Activated T-helper 2 cell treated with anti-CD3 and anti-CD28 coated beads, Interferon-gamma antibody, Interleukin-2, Interleukin-4, amounts not matched to agents 10 μg/mL and 5 μg/mL and 100 μg/mL, durations not matched to agents 14 hours and 24 hours and 36 hours (primary cell): Measurements from ENCODE around the gene TFAP2E. TPM values are rescaled to one million over a fixed set of nuclear protein-coding genes. Genes with fewer than 3 reads are reported as not detected.
A peak's percentile ranks its signal among the peaks of the same experiment; 100 is the strongest.
"Not testable (repeated sequence)": the region's sequence is repeated elsewhere in the genome, so short reads cannot be mapped to it uniquely, and the experiment has no call there.

Experiments
- DNase-seq: peaks from one replicate; pipeline ENCODE4 v3.0.0; 2021; ENCODE audit warnings: low spot score
- H3K27ac Mint-ChIP-seq: one replicate; pipeline ENCODE4 v1.8.0; 2021; ENCODE audit warnings: mixed read lengths
- H3K27me3 Mint-ChIP-seq: one replicate; pipeline ENCODE4 v1.8.0; 2021; ENCODE audit warnings: low read depth, mixed read lengths
- H3K36me3 Mint-ChIP-seq: one replicate; pipeline ENCODE4 v1.8.0; 2021; ENCODE audit warnings: low read depth, mixed read lengths
- H3K4me1 Mint-ChIP-seq: one replicate; pipeline ENCODE4 v1.8.0; 2021; ENCODE audit warnings: low read depth, mixed read lengths
- H3K4me3 Mint-ChIP-seq: one replicate; pipeline ENCODE4 v1.8.0; 2021; ENCODE audit warnings: low read depth, mild to moderate bottlenecking, moderate library complexity, mixed read lengths
- H3K9me3 Mint-ChIP-seq: one replicate; pipeline ENCODE4 v1.8.0; 2021; ENCODE audit warnings: mixed read lengths
- intact Hi-C: fragments of 100-400 bp; cut with micrococcal nuclease; formaldehyde crosslinking; loops from one replicate; pipeline ENCODE4 v1.15.1; 2023
- total RNA-seq: library from RNA; stranded (reverse); gene quantifications from 2 replicates; pipeline ENCODE4 v1.2.3, GENCODE V29; 2022

Gene TFAP2E
- total RNA-seq, 1 donor from 2014 or later, result 0.50 TPM

- H3K4me3 Mint-ChIP-seq, H3K27ac Mint-ChIP-seq, H3K27me3 Mint-ChIP-seq, H3K9me3 Mint-ChIP-seq, H3K4me1 Mint-ChIP-seq, intact Hi-C loops, H3K36me3 Mint-ChIP-seq, DNase-seq: not testable (repeated sequence)
Observed at GRCh38 chr1:35585805-35586204, 12.7 kb downstream of the TFAP2E start.

- H3K36me3 Mint-ChIP-seq, result no peaks in the 10 kb centered on the region
- DNase-seq, result no peak
- H3K27me3 Mint-ChIP-seq, result no peaks in the 10 kb centered on the region
- H3K4me1 Mint-ChIP-seq, result no peaks in the 10 kb centered on the region
- no peak overlapping the region for H3K27ac Mint-ChIP-seq
- no peak overlapping the region for H3K4me3 Mint-ChIP-seq
- intact Hi-C loops, result no loop called here
- H3K9me3 Mint-ChIP-seq, result no peaks in the 10 kb centered on the region
Observed at GRCh38 chr1:35586808-35587207, 13.7 kb downstream of the TFAP2E start.

DNA sequence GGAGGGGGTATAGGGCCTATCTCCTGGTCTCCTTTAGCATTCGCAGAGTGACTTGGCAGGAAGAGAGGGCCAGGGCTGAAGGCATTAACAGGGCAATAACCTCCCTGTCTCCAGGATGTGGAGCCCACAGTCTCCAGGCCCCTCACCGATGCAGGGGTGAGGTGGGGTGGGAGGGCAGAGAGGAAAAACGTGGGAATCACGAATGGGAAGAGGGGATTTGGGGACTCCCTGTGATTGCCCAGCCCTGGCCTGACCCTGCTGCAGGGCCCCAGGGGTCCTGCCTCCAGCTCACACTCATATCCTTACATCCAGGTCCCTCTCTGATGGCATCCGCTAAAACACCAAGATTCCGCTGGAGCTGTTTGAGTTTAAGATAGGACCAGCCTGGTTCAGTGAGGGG lies 14.6 kb downstream of the TFAP2E start:
- no peak overlapping the region for H3K4me3 Mint-ChIP-seq
- peaks cover under 1% of the 10 kb centered on the region for H3K4me1 Mint-ChIP-seq
- no peaks in the 10 kb centered on the region for H3K9me3 Mint-ChIP-seq
- DNase-seq, result no peak
- intact Hi-C loops, result no loop called here
- H3K27ac Mint-ChIP-seq, result no peak overlapping the region
- no peaks in the 10 kb centered on the region for H3K36me3 Mint-ChIP-seq
- no peaks in the 10 kb centered on the region for H3K27me3 Mint-ChIP-seq

DNA sequence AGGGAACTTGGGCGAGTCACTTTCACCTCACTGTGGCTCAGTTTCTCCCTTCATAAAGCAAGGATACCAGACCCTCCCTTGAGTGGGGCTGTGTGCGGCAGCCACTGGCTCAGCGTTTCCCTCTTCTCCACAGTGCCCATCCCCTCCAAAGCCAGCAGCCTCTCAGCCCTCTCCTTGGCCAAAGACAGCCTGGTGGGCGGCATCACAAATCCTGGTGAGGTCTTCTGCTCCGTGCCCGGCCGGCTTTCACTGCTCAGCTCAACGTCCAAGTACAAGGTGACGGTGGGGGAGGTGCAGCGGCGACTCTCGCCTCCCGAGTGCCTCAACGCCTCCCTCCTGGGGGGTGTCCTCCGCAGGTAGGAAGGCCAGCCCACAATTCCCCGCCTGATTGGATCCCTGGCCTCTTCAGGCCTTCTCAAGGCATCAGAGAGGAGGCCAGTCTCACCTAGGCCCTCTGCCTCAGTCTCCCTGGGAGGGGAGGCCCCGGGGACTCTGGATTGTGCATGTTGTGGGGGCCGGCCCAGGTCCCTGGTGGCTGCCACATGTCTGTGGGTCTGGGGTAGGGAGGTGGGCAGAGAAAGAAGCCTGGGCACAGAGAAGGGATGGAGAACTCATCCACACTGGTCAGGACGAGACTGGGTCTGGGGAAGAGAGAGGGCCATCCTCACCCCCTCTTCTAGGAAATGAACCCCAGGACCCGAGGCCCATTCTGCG lies 15.2 kb downstream of the TFAP2E start:
- Mint-ChIP-seq H3K4me3 (no peak overlapping the region), H3K27ac (no peak overlapping the region), H3K27me3 (no peaks in the 10 kb centered on the region), H3K36me3 (no peaks in the 10 kb centered on the region), H3K9me3 (no peaks in the 10 kb centered on the region), H3K4me1 (peaks cover 6% of the 10 kb centered on the region)
- intact Hi-C loops, result no loop called here
- no peak for DNase-seq

DNA sequence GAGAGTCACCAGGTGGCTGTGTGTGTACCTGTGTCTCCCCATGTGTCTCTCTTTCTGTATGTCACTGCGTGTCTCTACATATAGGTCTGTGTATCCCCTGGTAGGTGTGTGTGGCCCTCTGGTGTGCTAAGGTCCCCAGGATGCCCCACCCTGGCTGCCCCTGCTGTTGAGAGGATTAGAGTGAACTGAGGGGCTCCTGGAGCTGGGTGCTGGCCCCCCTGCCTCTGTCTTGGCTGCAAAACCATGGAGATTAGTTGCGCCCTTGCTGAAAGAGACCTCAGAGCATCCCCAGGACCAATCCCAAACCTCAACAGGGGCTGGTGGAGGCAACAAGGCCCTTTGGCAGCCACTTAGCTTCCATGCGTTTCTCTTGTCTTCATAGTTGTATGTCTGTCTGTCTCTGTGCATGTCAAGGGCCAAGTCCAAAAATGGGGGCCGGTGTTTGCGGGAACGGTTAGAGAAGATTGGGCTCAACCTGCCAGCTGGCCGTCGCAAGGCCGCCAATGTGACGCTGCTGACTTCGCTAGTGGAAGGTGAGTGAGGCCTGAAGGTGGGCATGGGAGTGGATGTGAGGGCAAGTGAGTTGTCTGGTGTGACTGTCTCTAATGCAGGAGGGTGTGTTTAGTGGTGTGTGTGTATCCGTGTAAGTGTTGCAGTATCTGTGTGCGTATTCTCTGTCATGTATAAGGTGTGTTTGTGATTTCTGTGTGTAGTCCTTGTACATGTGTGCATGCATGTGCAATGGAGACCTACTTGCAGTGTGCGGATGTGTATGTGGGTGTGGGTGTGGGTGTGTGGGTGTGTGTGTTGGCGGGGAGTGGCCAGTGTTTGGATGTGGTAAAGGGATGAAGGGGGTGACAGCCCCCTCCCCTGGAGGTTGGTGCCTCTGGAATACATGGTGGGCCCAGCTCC lies 16.7 kb downstream of the TFAP2E start:
- intact Hi-C loops, result no loop called here
- H3K27me3 Mint-ChIP-seq, result no peaks in the 10 kb centered on the region
- H3K27ac Mint-ChIP-seq, result no peak overlapping the region
- H3K9me3 Mint-ChIP-seq, result no peaks in the 10 kb centered on the region
- no peak overlapping the region for H3K4me3 Mint-ChIP-seq
- DNase-seq, result no peak
- H3K4me1 Mint-ChIP-seq, result peaks cover 12% of the 10 kb centered on the region
- H3K36me3 Mint-ChIP-seq, result no peaks in the 10 kb centered on the region

GRCh38 chr1:35590476-35591040 lies 17.4 kb downstream of the TFAP2E start:
- no peaks in the 10 kb centered on the region for H3K9me3 Mint-ChIP-seq
- H3K36me3 Mint-ChIP-seq, result peaks cover 1% of the 10 kb centered on the region
- H3K4me1 Mint-ChIP-seq, result peaks cover 12% of the 10 kb centered on the region
- H3K4me3 Mint-ChIP-seq, result no peak overlapping the region
- DNase-seq, result no peak
- intact Hi-C loops, result no loop called here
- H3K27ac Mint-ChIP-seq, result no peak overlapping the region
- no peaks in the 10 kb centered on the region for H3K27me3 Mint-ChIP-seq

- intact Hi-C loops, result no loop called here
- Mint-ChIP-seq H3K27me3 (no peaks in the 10 kb centered on the region), H3K9me3 (no peaks in the 10 kb centered on the region), H3K36me3 (peaks cover 8% of the 10 kb centered on the region), H3K4me1 (peaks cover 12% of the 10 kb centered on the region), H3K27ac (no peak overlapping the region), H3K4me3 (no peak overlapping the region)
- no peak for DNase-seq
Observed at GRCh38 chr1:35591211-35591610, 18.1 kb downstream of the TFAP2E start.

- peaks cover 12% of the 10 kb centered on the region for H3K4me1 Mint-ChIP-seq
- intact Hi-C loops, result no loop called here
- no peak overlapping the region for H3K4me3 Mint-ChIP-seq
- H3K27me3 Mint-ChIP-seq, result no peaks in the 10 kb centered on the region
- DNase-seq, result no peak
- peak overlapping the region; percentile 62 for H3K27ac Mint-ChIP-seq
- H3K9me3 Mint-ChIP-seq, result no peaks in the 10 kb centered on the region
- peaks cover 12% of the 10 kb centered on the region for H3K36me3 Mint-ChIP-seq
Observed at GRCh38 chr1:35592991-35593769, 20.1 kb downstream of the TFAP2E start.

GRCh38 chr1:35594005-35594760 lies 21.1 kb downstream of the TFAP2E start:
- Mint-ChIP-seq H3K4me3 (no peak overlapping the region), H3K36me3 (peaks cover 12% of the 10 kb centered on the region), H3K27ac (peak overlapping the region; percentile 62), H3K27me3 (no peaks in the 10 kb centered on the region), H3K9me3 (no peaks in the 10 kb centered on the region), H3K4me1 (peaks cover 12% of the 10 kb centered on the region)
- no peak for DNase-seq
- intact Hi-C loops, result no loop called here

DNA sequence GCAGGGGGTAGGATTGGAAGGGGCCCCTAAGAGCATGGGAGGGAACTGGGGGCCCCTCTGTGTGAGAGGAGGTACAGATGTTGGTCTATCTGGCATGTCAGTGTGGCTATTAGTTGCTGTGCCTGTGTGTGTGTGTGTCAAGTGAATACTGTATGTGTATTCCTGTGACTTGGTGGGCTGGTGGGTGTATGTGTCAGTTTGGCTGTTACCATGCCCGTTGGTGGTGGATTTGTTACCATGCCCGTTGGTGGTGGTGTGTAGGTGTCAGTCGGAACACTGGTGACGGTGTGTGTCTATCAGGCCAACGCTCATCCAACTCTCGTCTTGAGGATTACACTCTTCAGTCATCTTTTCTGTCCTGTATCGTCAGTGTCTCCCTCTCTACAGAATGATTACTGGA lies 22.6 kb downstream of the TFAP2E start:
- intact Hi-C loops, result no loop called here
- Mint-ChIP-seq H3K9me3 (no peaks in the 10 kb centered on the region), H3K4me3 (no peak overlapping the region), H3K4me1 (peaks cover 12% of the 10 kb centered on the region), H3K36me3 (peaks cover 21% of the 10 kb centered on the region), H3K27ac (no peak overlapping the region), H3K27me3 (no peaks in the 10 kb centered on the region)
- no peak for DNase-seq

DNA sequence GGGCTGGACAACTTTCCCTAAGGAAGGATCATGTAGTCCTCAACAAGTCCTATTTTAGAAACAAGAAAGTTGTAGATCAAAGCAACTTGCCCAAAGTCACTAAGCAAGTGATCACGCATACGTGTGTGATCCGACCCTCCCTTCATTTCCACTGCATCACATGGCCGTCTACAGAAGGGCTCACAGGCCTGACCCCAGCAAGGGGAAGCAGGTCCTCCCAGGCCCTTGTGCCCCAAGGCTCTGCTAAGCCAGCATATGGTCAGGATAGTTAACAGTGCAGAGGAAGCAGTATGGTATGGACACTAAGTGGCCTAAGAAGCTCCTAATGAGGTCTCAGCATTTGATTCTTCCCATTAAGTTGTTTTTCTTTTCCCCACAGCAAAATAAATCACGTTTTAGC lies 24.8 kb downstream of the TFAP2E start:
- intact Hi-C loops, result no loop called here
- no peak for DNase-seq
- Mint-ChIP-seq H3K27me3 (no peaks in the 10 kb centered on the region), H3K4me3 (no peak overlapping the region), H3K27ac (no peak overlapping the region), H3K9me3 (no peaks in the 10 kb centered on the region), H3K4me1 (peaks cover 10% of the 10 kb centered on the region), H3K36me3 (peaks cover 27% of the 10 kb centered on the region)

DNA sequence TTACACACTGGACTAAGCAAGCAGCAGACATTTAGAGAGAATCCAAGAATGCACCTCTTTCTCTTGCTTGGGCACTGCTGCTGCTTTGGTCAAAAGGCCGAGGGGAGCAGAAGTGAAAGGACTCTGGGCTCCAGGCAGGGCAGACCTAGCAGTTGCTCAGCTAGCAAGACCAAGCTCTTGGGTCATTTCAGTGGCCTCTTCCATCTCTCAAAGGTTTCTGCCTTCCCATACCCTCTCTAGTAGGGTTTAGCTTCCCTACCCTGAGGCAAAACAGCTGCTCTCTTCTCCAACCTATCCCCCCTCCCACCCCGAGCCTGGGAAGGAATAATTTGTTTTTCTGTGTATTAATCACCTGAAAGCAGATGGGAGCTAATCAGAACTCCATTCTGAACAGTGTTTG lies 25.8 kb downstream of the TFAP2E start:
- Mint-ChIP-seq H3K4me3 (no peak overlapping the region), H3K27ac (no peak overlapping the region), H3K36me3 (peaks cover 37% of the 10 kb centered on the region), H3K4me1 (peaks cover under 1% of the 10 kb centered on the region), H3K27me3 (no peaks in the 10 kb centered on the region), H3K9me3 (no peaks in the 10 kb centered on the region)
- DNase-seq, result no peak
- intact Hi-C loops, result no loop called here
